CD4-positive, CD25-positive, alpha-beta regulatory T cell (primary cell): ENCODE data around the gene OTOGL. TPM values are rescaled to one million over a fixed set of nuclear protein-coding genes. Genes with fewer than 3 reads are reported as not detected.

ENCODE experiments used
- ATAC-seq, 2 donors: fragments of 150-1000 bp; cut with Tn5 transposase; one replicate each; pipeline ENCODE4 v1.10.0; 2021; ENCODE audit warnings: low read depth in 2 of 2, moderate number of reproducible peaks in 2 of 2, moderate library complexity in 1 of 2
- DNase-seq, 3 donors: peaks; one replicate each; pipeline versions ENCODE4 v3.0.0 to v3.0.0-alpha.2; 2012 to 2022; ENCODE audit warnings: mixed read lengths in 1 of 3
- H3K27ac ChIP-seq: one replicate; pipeline ENCODE4 v1.7.0; 2013; ENCODE audit warnings: mild to moderate bottlenecking, low read length; ENCODE audit not compliant: insufficient read depth, poor library complexity, severe bottlenecking
- H3K27me3 ChIP-seq: one replicate; pipeline ENCODE4 v1.7.0; 2013; ENCODE audit warnings: low read length; ENCODE audit not compliant: control insufficient read depth, insufficient read depth
- H3K36me3 ChIP-seq: one replicate; pipeline ENCODE4 v1.7.0; 2013; ENCODE audit warnings: mild to moderate bottlenecking, low read length, moderate library complexity; ENCODE audit not compliant: control insufficient read depth, insufficient read depth
- H3K4me1 ChIP-seq: 2 replicates; pipeline ENCODE4 v1.7.0; 2013; ENCODE audit warnings: mild to moderate bottlenecking, low read length; ENCODE audit not compliant: insufficient read depth, control insufficient read depth, poor library complexity, severe bottlenecking
- H3K4me3 ChIP-seq: one replicate; pipeline ENCODE4 v1.7.0; 2013; ENCODE audit warnings: low read depth, mild to moderate bottlenecking, low read length, moderate library complexity
- H3K9me3 ChIP-seq, 2 experiments: 1 replicate in 1 of 2; 2 replicates in 1 of 2; pipeline ENCODE4 v1.7.0; 2013; ENCODE audit warnings: low read length in 2 of 2, mild to moderate bottlenecking in 1 of 2, moderate library complexity in 1 of 2; ENCODE audit not compliant: control insufficient read depth in 2 of 2
- H3K27ac Mint-ChIP-seq, 3 donors: one replicate each; pipeline ENCODE4 v1.8.0; 2020 to 2022; ENCODE audit warnings: mild to moderate bottlenecking in 3 of 3, mixed read lengths in 3 of 3, moderate library complexity in 2 of 3
- H3K27me3 Mint-ChIP-seq: one replicate; pipeline ENCODE4 v1.8.0; 2022; ENCODE audit warnings: mild to moderate bottlenecking, mixed read lengths
- H3K36me3 Mint-ChIP-seq: one replicate; pipeline ENCODE4 v1.8.0; 2020; ENCODE audit warnings: mixed read lengths
- H3K4me1 Mint-ChIP-seq, 4 donors: one replicate each; pipeline ENCODE4 v1.8.0; 2020 to 2022; ENCODE audit warnings: mixed read lengths in 4 of 4, mild to moderate bottlenecking in 1 of 4
- H3K4me3 Mint-ChIP-seq, 4 donors: one replicate each; pipeline ENCODE4 v1.8.0; 2020 to 2022; ENCODE audit warnings: mild to moderate bottlenecking in 4 of 4, mixed read lengths in 4 of 4, moderate library complexity in 3 of 4
- H3K9me3 Mint-ChIP-seq, 7 donors: one replicate each; pipeline ENCODE4 v1.8.0; 2020 to 2022; ENCODE audit warnings: mixed read lengths in 7 of 7, mild to moderate bottlenecking in 3 of 7, moderate library complexity in 2 of 7
- polyA plus RNA-seq, 4 donors: library from polyadenylated mRNA; unstranded; fragments of 300-500 nt; fragmentation: Illumina TruSeq; gene quantifications; one replicate each; pipeline ENCODE4 v1.2.3, GENCODE V29; 2021
- total RNA-seq: library from RNA; stranded (reverse); gene quantifications from one replicate; pipeline ENCODE4 v1.2.3, GENCODE V29; 2022

OTOGL gene
- total and polyA plus RNA-seq, 5 donors from 2014 or later = not detected

DNA sequence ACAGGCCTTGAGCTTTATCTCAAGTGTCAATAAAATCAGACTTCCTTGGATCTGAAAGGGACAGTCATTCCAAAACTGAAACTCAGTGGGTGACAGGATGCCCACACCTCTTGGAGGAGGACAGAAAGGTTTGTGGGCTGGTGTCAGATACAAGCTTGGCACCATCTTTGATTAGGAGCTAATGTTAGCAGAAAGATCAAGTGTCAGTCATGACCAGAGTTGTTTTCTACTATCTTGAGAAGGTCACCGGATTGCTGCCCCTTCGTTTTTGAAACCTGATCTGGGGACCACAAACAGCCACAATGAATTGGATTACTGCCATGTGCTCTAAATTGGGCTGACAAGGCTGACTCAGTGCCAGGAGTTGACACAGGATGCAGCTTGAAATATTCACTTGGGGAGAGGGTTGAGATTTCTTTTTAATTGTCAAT is 88.3 kb downstream of the OTOGL start:
- ATAC-seq (no peak), DNase-seq (peak in 1 of 3 donors; percentile 37)
- Mint-ChIP-seq H3K27me3 (no peaks in the 10 kb centered on the region), H3K4me3 (no peak overlapping the region), H3K36me3 (no peaks in the 10 kb centered on the region), H3K9me3 (no peaks in the 10 kb centered on the region), H3K4me1 (no peaks in the 10 kb centered on the region), H3K27ac (no peak overlapping the region)
- no peaks in the 10 kb centered on the region for H3K4me1 ChIP-seq
- H3K27me3 ChIP-seq = no peaks in the 10 kb centered on the region
- H3K36me3 ChIP-seq = no peaks in the 10 kb centered on the region
- no peak overlapping the region for H3K27ac ChIP-seq
- no peaks in the 10 kb centered on the region for H3K9me3 ChIP-seq
- H3K4me3 ChIP-seq = no peak overlapping the region

DNA sequence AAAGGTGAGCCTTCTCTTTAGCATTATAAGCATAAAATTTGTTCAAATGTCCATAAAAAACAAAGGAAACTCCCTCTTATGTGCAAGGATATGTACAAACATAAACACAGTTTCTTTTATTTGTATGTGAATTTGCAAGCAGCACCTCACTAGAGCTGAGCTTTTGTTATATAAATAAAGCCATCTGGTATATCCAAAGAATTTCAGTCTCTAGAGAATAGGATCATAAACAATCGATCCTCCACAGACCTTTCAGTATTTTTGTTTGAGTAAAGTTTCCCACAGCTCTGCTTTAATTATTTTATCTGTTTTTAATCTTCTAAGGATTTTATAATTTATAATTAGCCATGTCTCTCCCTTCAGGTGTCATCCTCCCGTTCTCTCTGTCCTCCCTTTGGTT is 89.2 kb downstream of the OTOGL start:
- H3K4me3 Mint-ChIP-seq = no peak overlapping the region
- H3K36me3 Mint-ChIP-seq = no peaks in the 10 kb centered on the region
- Histone ChIP-seq H3K4me1 (no peaks in the 10 kb centered on the region), H3K27ac (no peak overlapping the region), H3K27me3 (no peaks in the 10 kb centered on the region), H3K4me3 (no peak overlapping the region), H3K9me3 (no peaks in the 10 kb centered on the region), H3K36me3 (no peaks in the 10 kb centered on the region)
- ATAC-seq (no peak), DNase-seq (no peak)
- no peaks in the 10 kb centered on the region for H3K4me1 Mint-ChIP-seq
- no peaks in the 10 kb centered on the region for H3K27me3 Mint-ChIP-seq
- no peaks in the 10 kb centered on the region for H3K9me3 Mint-ChIP-seq
- H3K27ac Mint-ChIP-seq = peak overlapping the region in 1 of 3 donors; percentile 7

DNA sequence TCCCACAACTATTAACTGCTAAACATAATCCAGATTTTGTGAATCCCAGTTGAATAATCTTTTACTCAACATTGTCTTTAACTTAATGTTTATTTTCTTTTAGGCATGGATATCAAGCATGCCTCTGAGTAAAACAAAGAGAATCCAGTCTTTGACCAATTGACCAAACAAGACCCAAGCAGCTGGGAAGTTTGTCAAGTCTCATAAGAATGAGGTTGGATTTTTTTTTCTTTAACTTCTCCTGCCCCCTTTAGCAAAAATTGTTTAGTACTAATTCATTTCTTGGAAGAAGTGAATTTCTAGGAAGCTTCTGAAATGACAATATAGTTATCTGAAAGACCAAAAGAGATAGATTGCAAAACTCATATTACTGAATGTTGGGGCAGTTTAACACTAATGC is 89.9 kb downstream of the OTOGL start:
- Histone ChIP-seq H3K4me3 (no peak overlapping the region), H3K4me1 (no peaks in the 10 kb centered on the region), H3K36me3 (no peaks in the 10 kb centered on the region), H3K27ac (no peak overlapping the region), H3K27me3 (no peaks in the 10 kb centered on the region), H3K9me3 (no peaks in the 10 kb centered on the region)
- no peak for DNase-seq
- H3K27ac Mint-ChIP-seq = no peak overlapping the region
- ATAC-seq = no peak
- no peaks in the 10 kb centered on the region for H3K9me3 Mint-ChIP-seq
- H3K36me3 Mint-ChIP-seq = no peaks in the 10 kb centered on the region
- no peaks in the 10 kb centered on the region for H3K27me3 Mint-ChIP-seq
- no peak overlapping the region for H3K4me3 Mint-ChIP-seq
- no peaks in the 10 kb centered on the region for H3K4me1 Mint-ChIP-seq

DNA sequence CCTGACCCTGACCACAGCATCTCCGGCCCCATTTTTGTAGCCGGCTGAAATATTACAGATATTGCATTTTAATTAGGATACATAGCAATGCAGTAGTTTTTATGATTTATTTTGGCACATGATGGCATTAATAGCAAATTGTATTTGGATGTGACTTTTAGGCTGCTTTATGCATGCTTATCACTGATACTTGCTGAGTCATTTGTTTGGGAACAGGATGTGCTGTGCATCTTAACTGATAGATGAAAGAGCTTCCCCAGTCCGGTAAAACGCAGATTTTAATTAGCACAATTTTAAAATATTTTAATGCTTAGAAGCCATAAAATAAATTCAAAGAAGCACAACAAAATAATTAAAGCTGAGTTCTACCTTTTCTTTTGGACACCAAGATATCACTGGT is 90.7 kb downstream of the OTOGL start:
- no peak overlapping the region for H3K27ac Mint-ChIP-seq
- H3K36me3 ChIP-seq = no peaks in the 10 kb centered on the region
- H3K4me3 ChIP-seq = no peak overlapping the region
- H3K4me1 Mint-ChIP-seq = no peaks in the 10 kb centered on the region
- no peaks in the 10 kb centered on the region for H3K9me3 ChIP-seq
- H3K36me3 Mint-ChIP-seq = no peaks in the 10 kb centered on the region
- no peak overlapping the region for H3K4me3 Mint-ChIP-seq
- H3K9me3 Mint-ChIP-seq = no peaks in the 10 kb centered on the region
- H3K27me3 ChIP-seq = no peaks in the 10 kb centered on the region
- no peaks in the 10 kb centered on the region for H3K27me3 Mint-ChIP-seq
- no peak for DNase-seq
- H3K4me1 ChIP-seq = no peaks in the 10 kb centered on the region
- no peak overlapping the region for H3K27ac ChIP-seq
- ATAC-seq = no peak

DNA sequence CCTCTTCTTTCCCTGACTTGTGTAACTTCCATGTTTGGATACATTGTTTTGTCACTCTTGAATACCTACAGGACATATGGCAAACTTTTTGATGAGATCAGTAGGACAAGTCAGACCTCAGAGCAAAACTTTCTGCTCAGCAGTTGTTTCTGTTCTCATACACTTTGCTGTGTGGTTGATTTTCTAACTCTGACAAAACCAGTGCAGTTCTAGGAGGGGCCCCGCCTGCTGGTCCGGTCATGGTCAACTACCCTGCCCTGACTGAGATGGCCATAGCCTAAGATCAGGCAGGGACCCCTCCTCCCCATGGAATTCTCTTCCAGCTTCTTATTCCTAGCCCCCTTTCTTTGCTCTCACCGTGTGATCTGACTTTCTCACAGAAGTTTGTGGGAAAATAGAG is 92.8 kb downstream of the OTOGL start:
- H3K4me3 ChIP-seq = no peak overlapping the region
- Mint-ChIP-seq H3K4me1 (no peaks in the 10 kb centered on the region), H3K27me3 (peaks cover 5% of the 10 kb centered on the region), H3K27ac (peak overlapping the region in 1 of 3 donors; percentile 64), H3K9me3 (no peaks in the 10 kb centered on the region), H3K4me3 (no peak overlapping the region), H3K36me3 (no peaks in the 10 kb centered on the region)
- DNase-seq = no peak
- no peaks in the 10 kb centered on the region for H3K27me3 ChIP-seq
- ATAC-seq = no peak
- no peak overlapping the region for H3K27ac ChIP-seq
- no peaks in the 10 kb centered on the region for H3K9me3 ChIP-seq
- no peaks in the 10 kb centered on the region for H3K36me3 ChIP-seq
- H3K4me1 ChIP-seq = no peaks in the 10 kb centered on the region

DNA sequence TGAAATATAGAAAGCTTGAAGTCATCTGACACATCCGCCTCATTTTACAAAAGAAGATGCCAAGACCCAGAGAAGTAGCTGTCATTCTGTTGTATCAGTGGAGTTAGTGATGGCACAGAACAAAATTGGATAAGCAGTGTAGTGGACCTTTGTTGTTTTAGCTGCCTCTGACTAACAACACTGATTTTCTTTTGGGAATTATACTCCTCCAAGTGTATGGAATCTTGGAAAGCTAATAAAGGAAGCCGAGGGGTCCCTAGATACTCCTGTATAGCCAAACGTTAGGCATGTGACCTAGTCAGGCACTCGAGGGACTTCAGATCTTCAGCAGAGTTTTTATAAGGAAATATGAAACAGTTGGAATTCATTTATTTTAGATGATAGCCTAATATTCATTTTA is 94.5 kb downstream of the OTOGL start:
- H3K4me1 Mint-ChIP-seq = no peaks in the 10 kb centered on the region
- H3K36me3 ChIP-seq = no peaks in the 10 kb centered on the region
- peaks cover 6% of the 10 kb centered on the region for H3K27me3 Mint-ChIP-seq
- no peak overlapping the region for H3K4me3 ChIP-seq
- no peaks in the 10 kb centered on the region for H3K4me1 ChIP-seq
- no peaks in the 10 kb centered on the region for H3K27me3 ChIP-seq
- no peak overlapping the region for H3K4me3 Mint-ChIP-seq
- H3K27ac Mint-ChIP-seq = no peak overlapping the region
- no peak for ATAC-seq
- DNase-seq = no peak
- no peaks in the 10 kb centered on the region for H3K9me3 ChIP-seq
- no peak overlapping the region for H3K27ac ChIP-seq
- no peaks in the 10 kb centered on the region for H3K9me3 Mint-ChIP-seq
- no peaks in the 10 kb centered on the region for H3K36me3 Mint-ChIP-seq

DNA sequence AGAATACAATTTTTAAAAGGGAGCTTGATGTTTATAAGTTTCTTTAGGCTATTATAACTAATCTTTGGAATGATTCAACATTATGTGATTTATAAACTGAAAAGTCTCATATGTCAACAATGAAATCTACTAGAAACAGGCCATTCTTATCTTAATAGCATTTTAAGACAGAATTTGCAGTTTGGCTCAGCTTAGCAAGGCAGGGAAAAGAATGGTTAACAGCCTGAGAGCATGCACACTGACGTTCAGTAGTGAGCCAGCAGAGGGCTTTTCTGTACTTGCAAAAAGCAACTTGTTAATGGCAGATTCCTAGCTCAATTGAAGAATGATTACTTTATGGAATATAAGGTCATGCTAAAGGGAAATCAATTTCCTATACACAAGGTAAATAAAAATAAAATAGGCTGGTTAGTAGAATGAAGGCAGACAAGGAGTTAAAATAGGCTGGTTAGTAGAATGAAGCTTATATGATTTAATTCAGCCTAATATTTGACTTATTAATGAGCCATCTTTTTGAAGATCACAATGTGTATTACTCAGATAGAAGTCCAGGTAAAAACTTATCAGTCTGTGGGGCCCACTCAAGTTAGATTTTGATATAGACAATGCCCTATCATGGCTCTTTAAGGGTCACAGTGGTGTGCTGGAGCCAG is 95.9 kb downstream of the OTOGL start:
- Mint-ChIP-seq H3K27ac (no peak overlapping the region), H3K9me3 (peaks cover 0 to 1% (median 0%) of the 10 kb centered on the region in 7 donors), H3K36me3 (no peaks in the 10 kb centered on the region), H3K4me3 (no peak overlapping the region), H3K27me3 (peaks cover 6% of the 10 kb centered on the region), H3K4me1 (no peaks in the 10 kb centered on the region)
- Histone ChIP-seq H3K9me3 (no peaks in the 10 kb centered on the region), H3K4me1 (no peaks in the 10 kb centered on the region), H3K27ac (no peak overlapping the region), H3K27me3 (no peaks in the 10 kb centered on the region), H3K36me3 (no peaks in the 10 kb centered on the region), H3K4me3 (no peak overlapping the region)
- DNase-seq = peak in 1 of 3 donors; percentile 13
- no peak for ATAC-seq

DNA sequence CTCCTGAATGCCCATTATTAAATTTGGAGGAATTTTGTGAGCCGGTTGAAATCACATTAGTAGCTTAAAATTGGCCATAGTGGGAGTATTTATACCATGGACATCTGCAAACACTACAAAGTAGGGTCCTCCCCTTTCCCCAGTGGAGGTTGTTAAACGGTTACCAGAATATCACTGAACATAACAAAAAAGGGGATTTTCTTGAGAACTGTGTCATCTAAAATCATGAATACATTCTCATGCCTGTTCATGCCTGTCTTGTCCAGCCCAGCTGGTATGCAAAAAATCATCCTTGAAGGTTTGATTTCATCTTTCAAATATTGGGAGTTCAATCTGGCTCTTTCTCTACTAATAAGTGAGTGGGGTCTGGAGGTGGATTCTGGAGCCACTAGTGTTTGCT is 96.4 kb downstream of the OTOGL start:
- no peak overlapping the region for H3K4me3 ChIP-seq
- Mint-ChIP-seq H3K4me1 (no peaks in the 10 kb centered on the region), H3K27me3 (peaks cover 6% of the 10 kb centered on the region), H3K36me3 (no peaks in the 10 kb centered on the region), H3K27ac (no peak overlapping the region), H3K4me3 (no peak overlapping the region), H3K9me3 (peaks cover 0 to 1% (median 0%) of the 10 kb centered on the region in 7 donors)
- no peaks in the 10 kb centered on the region for H3K9me3 ChIP-seq
- H3K36me3 ChIP-seq = no peaks in the 10 kb centered on the region
- no peaks in the 10 kb centered on the region for H3K27me3 ChIP-seq
- ATAC-seq = no peak
- no peak for DNase-seq
- H3K27ac ChIP-seq = no peak overlapping the region
- no peaks in the 10 kb centered on the region for H3K4me1 ChIP-seq
